Natural killer cell (primary cell): ENCODE results near the gene GPR35. TPM values are rescaled to one million over a fixed set of nuclear protein-coding genes. Genes with fewer than 3 reads are reported as not detected.
"Not testable (repeated sequence)": the region's sequence is repeated elsewhere in the genome, so short reads cannot be mapped to it uniquely, and the experiment has no call there.

Experiments
- ATAC-seq, 3 donors: fragments of 150-1000 bp in 2 of 3; fragments of 200-7000 bp in 1 of 3; cut with Tn5 transposase; 1 replicate in 1 of 3; 2 replicates in 2 of 3; pipeline ENCODE4 v1.10.0; 2021; ENCODE audit warnings: mild to moderate bottlenecking in 2 of 3, moderate library complexity in 2 of 3
- DNase-seq, 2 donors: peaks; one replicate each; pipeline versions ENCODE4 v3.0.0 to v3.0.0-alpha.2; 2013 to 2021; ENCODE audit warnings: mixed read lengths in 1 of 2
- H3K27ac ChIP-seq: one replicate; pipeline ENCODE4 v1.5.1; 2013; ENCODE audit warnings: mild to moderate bottlenecking, low read length
- H3K27me3 ChIP-seq: one replicate; pipeline ENCODE4 v1.6.1; 2013; ENCODE audit warnings: low read length; ENCODE audit not compliant: control insufficient read depth, insufficient read depth
- H3K36me3 ChIP-seq: one replicate; pipeline ENCODE4 v1.6.1; 2013; ENCODE audit warnings: low read length; ENCODE audit not compliant: control insufficient read depth, insufficient read depth
- H3K4me1 ChIP-seq: one replicate; pipeline ENCODE4 v1.6.1; 2013; ENCODE audit warnings: low read length; ENCODE audit not compliant: control insufficient read depth, insufficient read depth
- H3K4me3 ChIP-seq: one replicate; pipeline ENCODE4 v1.5.1; 2013; ENCODE audit warnings: low read length
- H3K9me3 ChIP-seq: one replicate; pipeline ENCODE4 v1.6.1; 2013; ENCODE audit warnings: low read length; ENCODE audit not compliant: control insufficient read depth, insufficient read depth
- H3K27ac Mint-ChIP-seq, 2 donors: one replicate each; pipeline ENCODE4 v1.8.0; 2022; ENCODE audit warnings: mild to moderate bottlenecking in 2 of 2, mixed read lengths in 2 of 2, moderate library complexity in 1 of 2
- H3K27me3 Mint-ChIP-seq, 2 donors: one replicate each; pipeline ENCODE4 v1.8.0; 2022; ENCODE audit warnings: low read depth in 2 of 2, mixed read lengths in 2 of 2
- H3K36me3 Mint-ChIP-seq: one replicate; pipeline ENCODE4 v1.8.0; 2022; ENCODE audit warnings: mixed read lengths
- H3K4me1 Mint-ChIP-seq, 2 donors: one replicate each; pipeline ENCODE4 v1.8.0; 2022; ENCODE audit warnings: mixed read lengths in 2 of 2
- H3K4me3 Mint-ChIP-seq: one replicate; pipeline ENCODE4 v1.8.0; 2022; ENCODE audit warnings: mild to moderate bottlenecking, moderate library complexity, mixed read lengths
- H3K9me3 Mint-ChIP-seq, 2 donors: one replicate each; pipeline ENCODE4 v1.8.0; 2022; ENCODE audit warnings: mixed read lengths in 2 of 2
- WGBS: methylation state at CpG from one replicate; pipeline ENCODE4 v1.1.7; 2013; ENCODE audit warnings: missing lambda C conversion rate; ENCODE audit not compliant: insufficient coverage; 5-methylcytosine and 5-hydroxymethylcytosine counted together
- intact Hi-C: fragments of 100-400 bp; cut with micrococcal nuclease; formaldehyde crosslinking; loops from one replicate; pipeline ENCODE4 v1.14.2; 2022
- total RNA-seq, 4 donors: library from RNA; stranded (reverse); fragments of 120-200 nt in 1 of 4; gene quantifications; one replicate each; pipeline versions ENCODE4 v1.2.3 to v1.2.4, GENCODE V29; 2013 to 2022

GPR35 gene
- total RNA-seq, 3 donors from 2014 or later (not counting 1 experiment from before 2014, with no cell fraction given): 10.6 to 19.7 (median 15.7) TPM

- H3K4me1 ChIP-seq, H3K27ac ChIP-seq, H3K4me3 ChIP-seq, H3K27me3 ChIP-seq, H3K36me3 ChIP-seq, H3K36me3 Mint-ChIP-seq, DNase-seq, intact Hi-C loops, H3K4me1 Mint-ChIP-seq, H3K27me3 Mint-ChIP-seq, H3K27ac Mint-ChIP-seq, ATAC-seq, H3K9me3 ChIP-seq, H3K9me3 Mint-ChIP-seq, H3K4me3 Mint-ChIP-seq: not testable (repeated sequence)
- no CpG with 5 or more reads among the region's 14 CpGs for WGBS
Measured at GRCh38 chr2:240678043-240678442, 52.8 kb downstream of the GPR35 start.

- H3K9me3 Mint-ChIP-seq, H3K36me3 ChIP-seq, ATAC-seq, H3K9me3 ChIP-seq, H3K4me1 Mint-ChIP-seq, intact Hi-C loops, H3K27ac Mint-ChIP-seq, H3K4me3 Mint-ChIP-seq, H3K27me3 Mint-ChIP-seq, H3K4me3 ChIP-seq, H3K36me3 Mint-ChIP-seq, H3K27me3 ChIP-seq, H3K27ac ChIP-seq, H3K4me1 ChIP-seq, DNase-seq: not testable (repeated sequence)
- WGBS: no CpG with 5 or more reads among the region's 19 CpGs
Measured at GRCh38 chr2:240678909-240679308, 53.6 kb downstream of the GPR35 start.

GRCh38 chr2:240680185-240680584 lies 54.9 kb downstream of the GPR35 start:
- H3K27me3 ChIP-seq, H3K9me3 ChIP-seq, H3K4me3 Mint-ChIP-seq, H3K27me3 Mint-ChIP-seq, H3K4me1 Mint-ChIP-seq, H3K36me3 Mint-ChIP-seq, DNase-seq, H3K36me3 ChIP-seq, H3K4me3 ChIP-seq, H3K27ac ChIP-seq, intact Hi-C loops, ATAC-seq, H3K4me1 ChIP-seq, H3K27ac Mint-ChIP-seq, H3K9me3 Mint-ChIP-seq: not testable (repeated sequence)
- WGBS: no CpG with 5 or more reads among the region's 11 CpGs

Other genes with a start within 250 kb of the GPR35 start
- gene GPC1, start 189.8 kb upstream of the GPR35 start, total RNA-seq: 1 to 10 TPM in 1 of 3 donors, under 1 TPM in 2; 0.79 to 1.4 (median 0.94) TPM
- 10 to 100 TPM; 43.8 to 51.5 (median 46.6) TPM for gene ANKMY1, start 67.5 kb upstream of the GPR35 start, total RNA-seq
- gene DUSP28, start 65.1 kb upstream of the GPR35 start, total RNA-seq: 10 to 100 TPM; 13.5 to 25.2 (median 18.5) TPM
- gene RNPEPL1, start 57.0 kb upstream of the GPR35 start, total RNA-seq: 100 to 1,000 TPM; 145 to 167 (median 164) TPM
- 10 to 100 TPM; 69.3 to 95.1 (median 91.0) TPM for gene CAPN10, start 38.7 kb upstream of the GPR35 start, total RNA-seq
- gene AQP12B, start 57.4 kb downstream of the GPR35 start, total RNA-seq: not detected
- not detected for gene AQP12A, start 66.4 kb downstream of the GPR35 start, total RNA-seq
- under 1 TPM in 1 of 3 donors, not detected in 2; 0.09 TPM for gene KIF1A, start 194.7 kb downstream of the GPR35 start, total RNA-seq
- not detected for gene AGXT, start 243.3 kb downstream of the GPR35 start, total RNA-seq